ENCODE data around the gene CD7.
A peak's percentile ranks its signal among the peaks of the same experiment; 100 is the strongest.

Gene CD7

GRCh38 chr17:82316651-82317393 lies 586 bp downstream of the CD7 start:
- H3K79me1 ChIP-seq (ENCODE audit: low read depth, low read length), result peaks cover 3% of the 10 kb centered on the region
- H2AK5ac ChIP-seq (ENCODE audit: low read depth, low read length), result peak overlapping the region; percentile 96
- no peak overlapping the region for H4K91ac ChIP-seq (ENCODE audit: low read depth, low read length, poor library complexity)
- H3K4me1 ChIP-seq (ENCODE audit: control insufficient read depth in 2 of 2, insufficient read depth in 1 of 2, low read depth in 1 of 2, low read length in 2 of 2), result peaks cover 11 to 21% of the 10 kb centered on the region in 2 donors
- H2BK12ac ChIP-seq (ENCODE audit: low read length), result peak overlapping the region; percentile 22
- DNase-seq (ENCODE audit: low spot score), result no peak
- peak overlapping the region; percentile 70 for H3K9ac ChIP-seq (ENCODE audit: low read depth, low read length, poor library complexity)
- H3K4me2 ChIP-seq (ENCODE audit: insufficient read depth, low read length, poor library complexity, severe bottlenecking), result peak overlapping the region; percentile 25
- peak overlapping the region; percentile 80 for H3K18ac ChIP-seq (ENCODE audit: low read length)
- peak overlapping the region; percentile 59 for H2AFZ ChIP-seq (ENCODE audit: low read length)
- no peaks in the 10 kb centered on the region for H3K36me3 ChIP-seq (replicated peaks in 1 of 2; ENCODE audit: control insufficient read depth in 2 of 2, insufficient read depth in 2 of 2, low read length in 2 of 2)
- peak overlapping the region; percentile 81 for H2BK15ac ChIP-seq (ENCODE audit: low read length)
- H3K23ac ChIP-seq (ENCODE audit: low read depth, low read length, poor library complexity), result peak overlapping the region; percentile 73
- H3K27ac ChIP-seq (replicated peaks; ENCODE audit: low read length), result no peak overlapping the region
- no peak overlapping the region for H4K8ac ChIP-seq (ENCODE audit: low read depth, low read length)
- H2BK120ac ChIP-seq (ENCODE audit: low read depth, low read length), result peak overlapping the region; percentile 72
- peaks cover 7 to 10% of the 10 kb centered on the region in 2 donors for H3K9me3 ChIP-seq (replicated peaks in 1 of 2; ENCODE audit: control insufficient read depth in 2 of 2, insufficient read depth in 1 of 2, low read depth in 1 of 2, low read length in 2 of 2)
- no CpG with 5 or more reads among the region's 29 CpGs for WGBS, 2 donors (ENCODE audit: extremely low coverage in 2 of 2, insufficient read length in 2 of 2, insufficient replicate concordance in 1 of 2)
- peaks cover 0 to 29% (median 5%) of the 10 kb centered on the region in 3 experiments for H3K27me3 ChIP-seq (ENCODE audit: control insufficient read depth in 3 of 3, insufficient read depth in 3 of 3, low read depth in 1 of 3, low read length in 3 of 3)
- peak overlapping the region; percentile 90 for H2BK5ac ChIP-seq (ENCODE audit: low read length)
- no peak overlapping the region for H3K4ac ChIP-seq (ENCODE audit: low read length)
- peak overlapping the region; percentile 21 for H3K14ac ChIP-seq (ENCODE audit: low read length)
- no peak overlapping the region for H3K4me3 ChIP-seq (ENCODE audit: low read length in 2 of 2)

GRCh38 chr17:82315703-82316358 lies 1.6 kb downstream of the CD7 start:
- Histone ChIP-seq H3K4me2 (ENCODE audit: insufficient read depth, low read length, poor library complexity, severe bottlenecking) (peak overlapping the region; percentile 49), H3K27me3 (ENCODE audit: control insufficient read depth in 3 of 3, insufficient read depth in 3 of 3, low read depth in 1 of 3, low read length in 3 of 3) (peaks cover 0 to 28% (median 5%) of the 10 kb centered on the region in 3 experiments), H3K14ac (ENCODE audit: low read length) (peak overlapping the region; percentile 89), H4K91ac (ENCODE audit: low read depth, low read length, poor library complexity) (peak overlapping the region; percentile 89), H3K4me3 (ENCODE audit: low read length in 2 of 2) (no peak overlapping the region), H2AK5ac (ENCODE audit: low read depth, low read length) (peak overlapping the region; percentile 94), H3K27ac (replicated peaks; ENCODE audit: low read length) (no peak overlapping the region), H2AFZ (ENCODE audit: low read length) (peak overlapping the region; percentile 71), H3K4ac (ENCODE audit: low read length) (no peak overlapping the region), H3K23ac (ENCODE audit: low read depth, low read length, poor library complexity) (peak overlapping the region; percentile 85), H2BK15ac (ENCODE audit: low read length) (peak overlapping the region; percentile 97), H3K9ac (ENCODE audit: low read depth, low read length, poor library complexity) (peak overlapping the region; percentile 44), H3K18ac (ENCODE audit: low read length) (peak overlapping the region; percentile 98), H2BK12ac (ENCODE audit: low read length) (peak overlapping the region; percentile 73), H3K4me1 (ENCODE audit: control insufficient read depth in 2 of 2, insufficient read depth in 1 of 2, low read depth in 1 of 2, low read length in 2 of 2) (peaks cover 11 to 21% of the 10 kb centered on the region in 2 donors), H2BK120ac (ENCODE audit: low read depth, low read length) (peak overlapping the region; percentile 72), H3K79me1 (ENCODE audit: low read depth, low read length) (peaks cover 3% of the 10 kb centered on the region), H3K36me3 (replicated peaks in 1 of 2; ENCODE audit: control insufficient read depth in 2 of 2, insufficient read depth in 2 of 2, low read length in 2 of 2) (no peaks in the 10 kb centered on the region), H4K8ac (ENCODE audit: low read depth, low read length) (peak overlapping the region; percentile 100), H2BK5ac (ENCODE audit: low read length) (no peak overlapping the region), H3K9me3 (replicated peaks in 1 of 2; ENCODE audit: control insufficient read depth in 2 of 2, insufficient read depth in 1 of 2, low read depth in 1 of 2, low read length in 2 of 2) (peaks cover 7 to 10% of the 10 kb centered on the region in 2 donors)
- no CpG with 5 or more reads among the region's 36 CpGs for WGBS, 2 donors (ENCODE audit: extremely low coverage in 2 of 2, insufficient read length in 2 of 2, insufficient replicate concordance in 1 of 2)
- no peak for DNase-seq (ENCODE audit: low spot score)

GRCh38 chr17:82314727-82315605 lies 2.4 kb downstream of the CD7 start:
- Histone ChIP-seq H3K23ac (ENCODE audit: low read depth, low read length, poor library complexity) (peak overlapping the region; percentile 65), H3K18ac (ENCODE audit: low read length) (peak overlapping the region; percentile 98), H3K9me3 (replicated peaks in 1 of 2; ENCODE audit: control insufficient read depth in 2 of 2, insufficient read depth in 1 of 2, low read depth in 1 of 2, low read length in 2 of 2) (peaks cover 7 to 10% of the 10 kb centered on the region in 2 donors), H4K91ac (ENCODE audit: low read depth, low read length, poor library complexity) (no peak overlapping the region), H3K14ac (ENCODE audit: low read length) (peak overlapping the region; percentile 89), H4K8ac (ENCODE audit: low read depth, low read length) (no peak overlapping the region), H2BK120ac (ENCODE audit: low read depth, low read length) (peak overlapping the region; percentile 72), H3K4ac (ENCODE audit: low read length) (no peak overlapping the region), H2BK12ac (ENCODE audit: low read length) (peak overlapping the region; percentile 73), H3K27ac (replicated peaks; ENCODE audit: low read length) (no peak overlapping the region), H3K27me3 (ENCODE audit: control insufficient read depth in 3 of 3, insufficient read depth in 3 of 3, low read depth in 1 of 3, low read length in 3 of 3) (peaks cover 0 to 36% (median 5%) of the 10 kb centered on the region in 3 experiments), H3K4me2 (ENCODE audit: insufficient read depth, low read length, poor library complexity, severe bottlenecking) (no peak overlapping the region), H3K36me3 (replicated peaks in 1 of 2; ENCODE audit: control insufficient read depth in 2 of 2, insufficient read depth in 2 of 2, low read length in 2 of 2) (no peaks in the 10 kb centered on the region), H3K4me3 (ENCODE audit: low read length in 2 of 2) (no peak overlapping the region), H3K79me1 (ENCODE audit: low read depth, low read length) (peaks cover 3% of the 10 kb centered on the region), H2AK5ac (ENCODE audit: low read depth, low read length) (peak overlapping the region; percentile 94), H2AFZ (ENCODE audit: low read length) (no peak overlapping the region), H2BK5ac (ENCODE audit: low read length) (no peak overlapping the region), H3K4me1 (ENCODE audit: control insufficient read depth in 2 of 2, insufficient read depth in 1 of 2, low read depth in 1 of 2, low read length in 2 of 2) (peaks cover 11 to 21% of the 10 kb centered on the region in 2 donors), H2BK15ac (ENCODE audit: low read length) (peak overlapping the region; percentile 97), H3K9ac (ENCODE audit: low read depth, low read length, poor library complexity) (no peak overlapping the region)
- WGBS, 2 donors (ENCODE audit: extremely low coverage in 2 of 2, insufficient read length in 2 of 2, insufficient replicate concordance in 1 of 2), result no CpG with 5 or more reads among the region's 32 CpGs
- DNase-seq (ENCODE audit: low spot score), result no peak

All from neuronal stem cell (in vitro differentiated cells).